ENCODE results near the gene MME. TPM values are rescaled to one million over a fixed set of nuclear protein-coding genes. Genes with fewer than 3 reads are reported as not detected.

MME gene
- total and polyA plus RNA-seq, 4 experiments from 2014 or later = 0.26 to 2.1 TPM; not detected in 2

DNA sequence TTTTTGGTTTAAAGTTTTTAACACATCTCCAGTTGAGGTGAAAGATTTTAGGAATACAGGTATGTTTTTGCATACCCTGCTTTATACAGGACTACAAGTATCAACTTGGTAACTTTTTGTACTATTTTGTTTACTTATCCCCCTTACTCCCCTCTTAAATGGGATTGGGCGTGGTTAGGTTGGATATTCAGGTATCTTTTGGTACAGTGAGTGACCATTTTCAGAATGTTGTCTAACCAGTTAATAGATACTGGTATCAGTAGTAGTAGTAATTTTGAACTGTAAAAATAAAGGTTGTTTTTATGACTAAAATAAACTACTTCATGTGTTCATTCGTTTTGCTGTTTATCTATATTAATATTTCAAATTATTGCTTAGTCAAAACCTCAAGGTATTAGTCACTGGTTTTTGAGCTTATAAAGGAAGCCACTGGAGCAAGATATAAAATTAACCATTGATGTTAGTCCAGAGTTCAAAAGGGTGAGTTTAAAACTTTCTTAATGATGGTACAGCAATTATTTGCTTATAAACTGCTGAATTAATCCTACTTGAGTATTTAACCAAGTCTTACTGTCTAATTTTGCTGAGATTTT, 3.3 kb downstream of the MME start:
- no peaks in the 10 kb centered on the region for H3K36me3 ChIP-seq (ENCODE audit: insufficient read depth, low read length)
- DNase-seq = no peak
- intact Hi-C loops (cut with micrococcal nuclease) = no loop called here
- ChIA-PET POLR2A (ENCODE audit: partially characterized antibody) (no interaction called here), CTCF (ENCODE audit: partially characterized antibody) (no interaction called here)
- no peak overlapping the region for H3K4me3 ChIP-seq (ENCODE audit: low read length in 2 of 2)
- peaks cover 0 to 10% (median 4%) of the 10 kb centered on the region in 8 donors for H3K9me3 Mint-ChIP-seq
- H3K27me3 ChIP-seq (ENCODE audit: insufficient read depth, low read length) = no peaks in the 10 kb centered on the region
- no peak overlapping the region for H3K27ac ChIP-seq (ENCODE audit: low read depth, low read length)
- H3K27ac Mint-ChIP-seq = no peak overlapping the region
- H3K36me3 Mint-ChIP-seq = no peaks in the 10 kb centered on the region
- H3K4me3 Mint-ChIP-seq = no peak overlapping the region
- no peaks in the 10 kb centered on the region for H3K4me1 ChIP-seq (ENCODE audit: insufficient read depth, low read length)
- no peaks in the 10 kb centered on the region for H3K9me3 ChIP-seq (ENCODE audit: control insufficient read depth in 1 of 2, low read length in 2 of 2)
- peaks cover 5 to 12% (median 8%) of the 10 kb centered on the region in 4 donors for H3K4me1 Mint-ChIP-seq
- peaks cover 20 to 25% of the 10 kb centered on the region in 2 donors for H3K27me3 Mint-ChIP-seq

DNA sequence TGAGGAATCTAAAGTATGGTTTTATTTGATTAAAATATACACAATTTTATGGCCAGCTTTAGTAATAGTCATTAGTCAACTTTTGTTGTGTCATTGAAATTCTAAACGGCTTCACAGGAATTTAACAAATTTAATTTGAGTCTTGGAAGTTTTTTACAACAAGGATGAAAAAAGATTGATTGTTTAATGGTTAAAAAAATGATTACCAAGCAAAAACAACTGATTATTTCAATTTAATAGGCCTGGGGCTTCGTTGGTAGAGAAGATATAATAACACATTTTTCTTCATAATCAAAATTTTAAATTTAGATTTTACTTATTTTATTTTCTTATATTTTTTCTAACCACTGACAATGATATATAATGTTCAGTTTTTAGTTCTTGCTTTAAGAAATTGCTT, 4.4 kb downstream of the MME start:
- Mint-ChIP-seq H3K9me3 (peaks cover 0 to 10% (median 3%) of the 10 kb centered on the region in 8 donors), H3K27ac (no peak overlapping the region), H3K36me3 (no peaks in the 10 kb centered on the region), H3K4me3 (no peak overlapping the region), H3K4me1 (peaks cover 5 to 7% (median 6%) of the 10 kb centered on the region in 4 donors), H3K27me3 (peaks cover 15 to 20% of the 10 kb centered on the region in 2 donors)
- CTCF ChIA-PET (ENCODE audit: partially characterized antibody) = no interaction called here
- no peaks in the 10 kb centered on the region for H3K27me3 ChIP-seq (ENCODE audit: insufficient read depth, low read length)
- no peak for DNase-seq
- no peak overlapping the region for H3K27ac ChIP-seq (ENCODE audit: low read depth, low read length)
- POLR2A ChIA-PET (ENCODE audit: partially characterized antibody) = no interaction called here
- H3K4me3 ChIP-seq (ENCODE audit: low read length in 2 of 2) = no peak overlapping the region
- no peaks in the 10 kb centered on the region for H3K4me1 ChIP-seq (ENCODE audit: insufficient read depth, low read length)
- no peaks in the 10 kb centered on the region for H3K9me3 ChIP-seq (ENCODE audit: control insufficient read depth in 1 of 2, low read length in 2 of 2)
- H3K36me3 ChIP-seq (ENCODE audit: insufficient read depth, low read length) = no peaks in the 10 kb centered on the region
- intact Hi-C loops (cut with micrococcal nuclease) = no loop called here

DNA sequence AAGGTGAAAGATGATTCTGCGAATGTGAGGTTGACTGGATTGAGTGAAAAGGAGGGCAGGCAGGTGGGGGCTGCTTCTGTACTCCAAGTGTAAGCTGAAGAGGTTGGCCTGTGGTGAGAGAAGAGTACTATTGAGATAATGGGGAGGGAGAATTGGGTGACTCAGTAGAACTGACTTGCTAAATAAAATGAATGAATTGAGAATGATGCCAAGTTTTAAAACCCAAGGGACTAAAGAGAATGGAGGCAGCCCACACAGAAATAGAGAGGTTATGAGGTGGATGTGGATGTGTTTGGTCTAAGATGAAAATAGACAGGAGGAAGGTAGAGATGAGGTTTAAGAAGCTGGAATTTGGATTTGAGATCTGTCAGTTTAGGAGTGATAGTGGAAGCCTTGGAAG, 5.9 kb downstream of the MME start:
- H3K27ac Mint-ChIP-seq = no peak overlapping the region
- no peak overlapping the region for H3K27ac ChIP-seq (ENCODE audit: low read depth, low read length)
- H3K27me3 Mint-ChIP-seq = peaks cover 10% of the 10 kb centered on the region in 2 donors
- no peaks in the 10 kb centered on the region for H3K27me3 ChIP-seq (ENCODE audit: insufficient read depth, low read length)
- ChIA-PET POLR2A (ENCODE audit: partially characterized antibody) (no interaction called here), CTCF (ENCODE audit: partially characterized antibody) (no interaction called here)
- intact Hi-C loops (cut with micrococcal nuclease) = no loop called here
- peaks cover 0 to 8% (median 3%) of the 10 kb centered on the region in 8 donors for H3K9me3 Mint-ChIP-seq
- no peaks in the 10 kb centered on the region for H3K36me3 ChIP-seq (ENCODE audit: insufficient read depth, low read length)
- no peaks in the 10 kb centered on the region for H3K36me3 Mint-ChIP-seq
- no peaks in the 10 kb centered on the region for H3K4me1 Mint-ChIP-seq
- H3K4me3 Mint-ChIP-seq = no peak overlapping the region
- no peaks in the 10 kb centered on the region for H3K9me3 ChIP-seq (ENCODE audit: control insufficient read depth in 1 of 2, low read length in 2 of 2)
- no peaks in the 10 kb centered on the region for H3K4me1 ChIP-seq (ENCODE audit: insufficient read depth, low read length)
- no peak for DNase-seq
- no peak overlapping the region for H3K4me3 ChIP-seq (ENCODE audit: low read length in 2 of 2)

DNA sequence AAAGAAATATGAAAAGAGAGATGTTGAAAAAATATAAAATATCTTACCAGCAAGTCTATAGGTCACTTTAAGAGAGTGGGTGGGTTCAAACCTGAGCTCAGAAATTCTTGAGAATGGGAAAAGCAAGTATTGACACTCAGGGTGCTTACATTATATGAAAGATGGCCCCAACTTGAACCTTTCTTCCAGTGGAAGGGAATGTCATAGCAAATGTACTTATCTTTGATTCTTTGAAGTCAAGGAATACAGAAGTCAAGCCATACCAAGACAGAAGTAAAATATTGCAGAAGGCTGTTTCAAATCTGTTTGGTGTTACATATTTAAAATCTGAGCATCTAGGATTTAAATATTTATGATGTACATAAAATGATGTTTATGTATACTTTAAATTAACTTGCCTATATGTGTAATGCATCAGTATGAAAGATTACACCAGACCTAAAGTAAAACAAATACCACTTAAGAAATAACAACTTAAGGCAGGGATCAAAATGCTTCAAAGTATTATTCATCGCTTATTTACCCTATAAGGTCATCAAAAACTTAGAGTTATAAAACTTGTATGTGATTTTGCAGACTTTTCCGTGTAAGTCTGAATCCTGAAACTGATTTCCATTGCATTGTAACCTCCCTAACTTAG, 8.7 kb downstream of the MME start:
- no peaks in the 10 kb centered on the region for H3K4me1 Mint-ChIP-seq
- H3K36me3 Mint-ChIP-seq = no peaks in the 10 kb centered on the region
- peaks cover 0 to 8% (median 3%) of the 10 kb centered on the region in 8 donors for H3K9me3 Mint-ChIP-seq
- no peak for DNase-seq
- peaks cover 2% of the 10 kb centered on the region in 2 donors for H3K27me3 Mint-ChIP-seq
- H3K27me3 ChIP-seq (ENCODE audit: insufficient read depth, low read length) = no peaks in the 10 kb centered on the region
- H3K36me3 ChIP-seq (ENCODE audit: insufficient read depth, low read length) = no peaks in the 10 kb centered on the region
- no peak overlapping the region for H3K27ac ChIP-seq (ENCODE audit: low read depth, low read length)
- ChIA-PET POLR2A (ENCODE audit: partially characterized antibody) (no interaction called here), CTCF (ENCODE audit: partially characterized antibody) (no interaction called here)
- no peak overlapping the region for H3K27ac Mint-ChIP-seq
- H3K4me3 ChIP-seq (ENCODE audit: low read length in 2 of 2) = no peak overlapping the region
- intact Hi-C loops (cut with micrococcal nuclease) = no loop called here
- no peaks in the 10 kb centered on the region for H3K9me3 ChIP-seq (ENCODE audit: control insufficient read depth in 1 of 2, low read length in 2 of 2)
- no peak overlapping the region for H3K4me3 Mint-ChIP-seq
- no peaks in the 10 kb centered on the region for H3K4me1 ChIP-seq (ENCODE audit: insufficient read depth, low read length)

DNA sequence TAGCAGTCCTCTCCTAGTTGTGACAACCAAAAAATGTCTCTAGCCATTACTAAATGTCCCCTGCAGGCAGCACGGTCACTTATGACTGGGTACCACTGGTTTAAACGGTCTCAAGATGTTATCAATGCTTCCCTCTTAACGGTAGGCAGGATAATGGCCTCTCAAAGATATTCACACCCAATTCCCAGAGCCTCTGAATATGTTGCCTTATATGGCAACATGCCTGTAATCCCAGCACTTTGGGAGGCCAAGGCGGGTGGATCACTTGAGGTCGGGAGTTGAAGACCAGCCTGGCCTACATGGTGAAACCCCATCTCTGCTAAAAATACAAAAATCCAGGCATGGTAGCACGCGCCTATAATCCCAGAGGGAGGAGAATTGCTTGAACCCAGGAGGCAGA, 9.4 kb downstream of the MME start:
- peaks cover 2% of the 10 kb centered on the region in 2 donors for H3K27me3 Mint-ChIP-seq

DNA sequence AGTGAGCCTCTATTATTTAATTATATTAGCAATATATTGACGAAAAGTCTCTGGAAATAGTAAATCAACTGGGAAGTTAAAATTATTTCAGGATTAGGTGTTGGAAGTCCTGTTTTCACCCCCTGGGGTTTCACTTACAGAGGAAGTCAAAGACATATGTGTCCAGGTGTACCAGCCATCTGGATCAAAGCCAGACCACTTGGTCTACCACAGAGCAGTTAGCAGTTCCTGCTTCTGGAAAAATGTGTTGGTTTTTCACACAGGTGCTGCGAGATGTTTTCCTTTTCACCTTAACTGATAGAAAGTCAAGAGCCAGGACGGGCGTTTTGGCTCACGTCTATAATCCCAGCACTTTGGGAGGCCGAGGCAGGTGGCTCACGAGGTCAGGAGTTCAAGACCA, 13.1 kb downstream of the MME start:
- H3K27me3 ChIP-seq (ENCODE audit: insufficient read depth, low read length) = no peaks in the 10 kb centered on the region
- peaks cover 2% of the 10 kb centered on the region in 2 donors for H3K27me3 Mint-ChIP-seq
- H3K9me3 ChIP-seq (ENCODE audit: control insufficient read depth in 1 of 2, low read length in 2 of 2) = no peaks in the 10 kb centered on the region
- ChIA-PET CTCF (ENCODE audit: partially characterized antibody) (interaction anchor here (0.7 kb wide), 1 partner anchor 195 kb away, joined by 3 read pairs; no protein-coding TSS in a partner anchor), POLR2A (ENCODE audit: partially characterized antibody) (no interaction called here)
- H3K4me3 ChIP-seq (ENCODE audit: low read length in 2 of 2) = no peak overlapping the region
- H3K27ac Mint-ChIP-seq = no peak overlapping the region
- intact Hi-C loops (cut with micrococcal nuclease) = no loop called here
- no peaks in the 10 kb centered on the region for H3K4me1 Mint-ChIP-seq
- H3K4me3 Mint-ChIP-seq = no peak overlapping the region
- no peaks in the 10 kb centered on the region for H3K4me1 ChIP-seq (ENCODE audit: insufficient read depth, low read length)
- no peaks in the 10 kb centered on the region for H3K36me3 Mint-ChIP-seq
- no peaks in the 10 kb centered on the region for H3K36me3 ChIP-seq (ENCODE audit: insufficient read depth, low read length)
- H3K27ac ChIP-seq (ENCODE audit: low read depth, low read length) = no peak overlapping the region
- no peak for DNase-seq
- H3K9me3 Mint-ChIP-seq = peaks cover 0 to 4% (median 0%) of the 10 kb centered on the region in 8 donors

More for the DNA sequence above, 9.4 kb downstream of the MME start:
- Histone ChIP-seq H3K4me1 (ENCODE audit: insufficient read depth, low read length) (no peaks in the 10 kb centered on the region), H3K27ac (ENCODE audit: low read depth, low read length) (no peak overlapping the region), H3K4me3 (ENCODE audit: low read length in 2 of 2) (no peak overlapping the region), H3K9me3 (ENCODE audit: control insufficient read depth in 1 of 2, low read length in 2 of 2) (no peaks in the 10 kb centered on the region), H3K36me3 (ENCODE audit: insufficient read depth, low read length) (no peaks in the 10 kb centered on the region), H3K27me3 (ENCODE audit: insufficient read depth, low read length) (no peaks in the 10 kb centered on the region)
- ChIA-PET POLR2A (ENCODE audit: partially characterized antibody) (no interaction called here), CTCF (ENCODE audit: partially characterized antibody) (no interaction called here)
- H3K27ac Mint-ChIP-seq = no peak overlapping the region
- no peak overlapping the region for H3K4me3 Mint-ChIP-seq
- H3K9me3 Mint-ChIP-seq = peaks cover 0 to 8% (median 3%) of the 10 kb centered on the region in 8 donors
- intact Hi-C loops (cut with micrococcal nuclease) = no loop called here
- H3K4me1 Mint-ChIP-seq = no peaks in the 10 kb centered on the region
- DNase-seq = no peak
- H3K36me3 Mint-ChIP-seq = no peaks in the 10 kb centered on the region

DNA sequence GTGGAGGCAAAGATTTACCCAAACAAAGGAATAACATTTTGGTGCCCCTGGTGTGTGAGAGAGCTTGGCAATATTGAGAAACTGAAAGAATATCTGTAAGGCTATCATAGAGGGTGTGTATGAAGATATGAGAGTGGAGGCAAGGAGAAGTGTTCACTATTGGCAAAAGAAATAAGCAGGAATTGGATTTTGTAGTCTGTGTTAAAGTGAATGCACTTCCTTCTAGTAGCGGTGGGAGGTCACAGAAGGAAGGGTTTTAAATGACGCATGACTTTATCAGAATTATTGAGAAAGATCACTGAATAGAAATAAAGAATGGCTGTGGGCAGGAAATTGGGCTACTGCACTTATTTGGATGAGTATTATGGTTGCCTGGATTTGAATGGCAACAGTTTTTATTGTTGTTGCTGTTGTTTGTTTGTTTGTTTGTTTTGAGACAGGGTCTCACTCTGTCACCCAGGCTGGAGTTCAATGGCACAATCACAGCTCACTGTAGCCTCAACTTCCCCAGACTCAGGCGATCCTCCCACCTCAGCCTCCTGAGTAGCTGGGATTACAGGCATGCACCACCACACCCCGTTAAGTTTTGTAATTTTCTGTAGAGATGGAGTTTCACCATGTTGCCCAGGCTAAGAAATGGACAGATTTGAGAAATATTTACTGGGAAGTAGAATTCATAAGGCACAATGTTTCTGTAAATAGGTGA, 16.3 kb downstream of the MME start:
- Histone ChIP-seq H3K27me3 (ENCODE audit: insufficient read depth, low read length) (no peaks in the 10 kb centered on the region), H3K4me1 (ENCODE audit: insufficient read depth, low read length) (no peaks in the 10 kb centered on the region), H3K36me3 (ENCODE audit: insufficient read depth, low read length) (no peaks in the 10 kb centered on the region), H3K9me3 (ENCODE audit: control insufficient read depth in 1 of 2, low read length in 2 of 2) (no peaks in the 10 kb centered on the region), H3K27ac (ENCODE audit: low read depth, low read length) (no peak overlapping the region), H3K4me3 (ENCODE audit: low read length in 2 of 2) (no peak overlapping the region)
- H3K27me3 Mint-ChIP-seq = no peaks in the 10 kb centered on the region
- no peak overlapping the region for H3K4me3 Mint-ChIP-seq
- ChIA-PET CTCF (ENCODE audit: partially characterized antibody) (no interaction called here), POLR2A (ENCODE audit: partially characterized antibody) (no interaction called here)
- DNase-seq = no peak
- no peaks in the 10 kb centered on the region for H3K36me3 Mint-ChIP-seq
- no peak overlapping the region for H3K27ac Mint-ChIP-seq
- H3K4me1 Mint-ChIP-seq = no peaks in the 10 kb centered on the region
- H3K9me3 Mint-ChIP-seq = peaks cover 0 to 8% (median 3%) of the 10 kb centered on the region in 8 donors
- intact Hi-C loops (cut with micrococcal nuclease) = no loop called here
